ENCODE measurements around the gene VWA1.
"Not testable (repeated sequence)": the region's sequence is repeated elsewhere in the genome, so short reads cannot be mapped to it uniquely, and the experiment has no call there.

VWA1 gene

DNA sequence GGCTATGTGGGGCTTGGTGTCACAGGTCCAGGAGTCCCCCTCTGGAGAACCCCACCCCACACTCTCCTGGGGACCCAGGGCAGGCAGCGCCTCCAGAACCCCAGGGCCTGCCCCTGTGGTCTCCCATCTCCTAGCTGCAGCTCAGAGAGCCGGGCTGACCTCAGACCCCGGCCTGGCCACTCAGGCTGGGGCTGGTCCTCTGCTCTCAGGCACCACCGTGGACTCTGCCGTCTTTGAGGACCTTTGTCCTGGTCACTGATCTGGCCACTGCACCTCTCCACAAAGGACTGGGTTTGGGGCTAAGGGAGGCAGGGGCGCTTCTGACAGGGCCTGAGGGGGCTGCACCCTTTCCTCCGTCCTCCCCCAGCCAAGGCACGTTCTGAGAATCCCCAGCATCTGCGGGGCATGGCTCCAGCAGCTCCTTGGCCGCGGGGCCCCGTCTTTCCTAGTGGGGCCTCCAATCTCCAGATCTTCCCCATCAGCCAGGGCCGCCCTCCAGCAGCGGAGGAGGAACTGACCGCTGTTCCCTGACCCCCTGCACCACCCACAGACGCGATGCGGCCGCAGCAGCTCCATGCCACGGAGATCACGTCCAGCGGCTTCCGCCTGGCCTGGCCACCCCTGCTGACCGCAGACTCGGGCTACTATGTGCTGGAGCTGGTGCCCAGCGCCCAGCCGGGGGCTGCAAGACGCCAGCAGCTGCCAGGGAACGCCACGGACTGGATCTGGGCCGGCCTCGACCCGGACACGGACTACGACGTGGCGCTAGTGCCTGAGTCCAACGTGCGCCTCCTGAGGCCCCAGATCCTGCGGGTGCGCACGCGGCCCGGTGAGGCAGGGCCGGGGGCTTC is 3.3 kb downstream of the VWA1 start:
- no peak for DNase-seq

GRCh38 chr1:1439546-1440261 is 4.2 kb downstream of the VWA1 start:
- no peak for DNase-seq

GRCh38 chr1:1440262-1441001 is 4.9 kb downstream of the VWA1 start:
- DNase-seq = no peak

DNA sequence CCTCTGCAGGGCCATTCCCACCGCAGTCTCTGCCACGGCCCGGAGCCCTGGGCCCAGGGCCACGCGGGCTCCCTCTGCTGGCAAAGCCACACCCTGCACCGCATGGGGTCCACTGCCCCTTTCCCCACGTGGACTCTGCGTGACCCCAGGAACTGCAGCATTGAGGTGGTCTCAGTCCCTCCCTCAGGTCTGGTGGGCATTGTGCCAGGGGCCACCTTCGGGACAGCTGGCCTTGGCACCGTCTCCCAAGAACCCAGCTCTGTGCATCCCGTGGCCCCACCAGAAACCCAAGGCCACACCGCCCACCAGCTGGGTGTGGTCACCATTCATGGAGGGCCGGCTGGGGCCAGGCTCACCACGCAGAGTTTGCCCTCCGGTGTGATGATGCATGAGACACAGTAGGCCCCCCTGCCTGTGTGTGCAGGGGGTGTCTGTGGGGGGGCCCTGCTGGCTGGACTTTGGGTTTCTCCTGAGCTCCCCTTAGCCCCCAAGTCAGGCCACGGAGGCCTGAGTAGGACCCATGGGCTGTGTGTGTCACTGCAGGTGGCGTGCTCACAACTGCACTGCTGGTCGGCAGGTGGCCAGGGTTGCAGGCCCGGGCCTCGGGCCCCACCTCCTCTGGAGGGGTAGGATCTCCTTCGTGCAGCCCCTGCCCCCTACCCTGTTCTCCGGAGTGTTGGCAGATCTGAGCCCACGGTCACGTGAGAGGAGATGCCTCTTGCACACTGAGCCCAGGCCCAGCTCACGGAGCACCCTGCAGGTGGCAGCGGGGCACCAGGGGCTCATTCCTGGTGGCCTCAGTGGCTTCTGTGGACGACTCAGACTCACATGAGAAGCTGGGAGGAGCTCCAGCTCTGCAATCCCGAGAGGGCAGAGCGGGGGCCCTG is 5.8 kb downstream of the VWA1 start:
- DNase-seq = peak; percentile 68

DNA sequence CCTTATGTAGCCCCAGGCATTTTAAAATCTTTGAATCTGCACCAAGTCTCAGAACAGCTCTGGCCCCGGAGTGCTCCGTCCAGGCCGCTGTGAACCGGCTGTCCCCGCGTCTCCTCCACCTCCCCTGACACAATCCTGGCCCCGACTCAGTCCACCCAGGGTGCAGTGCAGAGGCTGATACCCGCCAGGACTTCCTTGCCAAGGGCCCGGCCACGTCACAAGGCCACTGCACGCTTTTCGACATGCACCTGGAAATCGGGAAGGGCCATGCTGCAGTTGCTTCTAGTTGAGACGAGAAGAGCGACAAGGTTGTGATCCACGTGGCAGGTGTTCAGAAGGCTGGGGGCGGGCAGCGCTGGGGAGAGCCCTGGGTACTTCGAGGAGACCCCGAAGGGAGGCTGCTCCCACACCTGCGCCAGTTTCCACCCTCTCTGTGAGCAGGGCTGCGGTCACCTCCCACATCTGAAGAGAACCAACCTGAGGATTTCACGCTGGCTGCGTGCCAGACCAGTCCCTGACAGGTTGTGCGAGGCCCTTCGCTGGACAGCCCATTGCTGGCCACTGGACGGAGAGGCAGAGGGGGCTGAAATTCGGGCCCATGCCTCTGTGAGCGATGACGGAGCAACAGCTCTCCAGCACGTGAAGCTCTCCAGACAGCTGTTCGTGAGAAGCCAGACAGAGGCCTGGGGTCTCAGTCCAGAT is 6.7 kb downstream of the VWA1 start:
- DNase-seq = no peak

DNA sequence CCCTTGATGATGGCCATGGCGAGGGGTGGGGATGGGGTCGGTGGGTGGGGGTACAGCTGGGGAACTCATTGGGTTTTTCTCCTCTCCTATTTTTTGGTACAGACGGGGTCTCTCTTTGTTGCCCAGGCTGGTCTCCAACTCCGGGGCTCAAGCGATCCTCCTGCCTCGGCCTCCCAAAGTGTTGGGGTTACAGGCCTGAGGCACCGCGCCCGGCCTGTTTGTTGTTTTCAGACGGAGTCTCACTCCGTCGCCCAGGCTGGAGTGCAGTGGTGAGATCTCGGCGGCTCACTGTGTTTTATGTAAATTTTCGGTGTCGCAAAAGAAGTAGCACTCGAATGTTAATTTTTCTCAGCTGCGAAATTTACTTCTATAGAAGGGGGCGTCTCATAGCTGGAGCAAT is 11.1 kb downstream of the VWA1 start:
- DNase-seq = not testable (repeated sequence)

- DNase-seq = no peak
Observed at GRCh38 chr1:1449099-1449739, 13.7 kb downstream of the VWA1 start, which contains the start of gene ATAD3C. TSS of gene ATAD3C (plus strand) at chr1:1449689. CDS start at chr1:1450684, 995 bp downstream.

DNA sequence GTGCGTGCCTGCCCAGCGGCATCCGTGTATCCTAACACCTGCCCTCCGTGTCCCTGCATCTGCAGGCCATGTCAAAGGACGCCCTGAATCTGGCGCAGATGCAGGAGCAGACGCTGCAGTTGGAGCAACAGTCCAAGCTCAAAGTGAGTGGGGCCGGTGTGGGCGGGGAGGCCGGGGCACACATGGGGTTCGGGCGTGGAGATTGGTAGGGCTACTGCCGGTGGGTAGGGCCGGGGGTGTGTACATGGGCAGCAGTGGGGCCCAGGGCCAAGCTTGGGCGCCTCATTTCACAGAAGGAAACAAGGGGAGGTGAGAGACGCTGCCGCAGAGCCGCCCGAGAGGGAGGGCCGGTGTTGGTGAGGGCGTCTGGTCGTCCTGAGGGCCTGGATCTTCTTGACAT is 15.1 kb downstream of the VWA1 start:
- not testable (repeated sequence) for DNase-seq

GRCh38 chr1:1451696-1452364 is 16.3 kb downstream of the VWA1 start:
- no peak for DNase-seq

DNA sequence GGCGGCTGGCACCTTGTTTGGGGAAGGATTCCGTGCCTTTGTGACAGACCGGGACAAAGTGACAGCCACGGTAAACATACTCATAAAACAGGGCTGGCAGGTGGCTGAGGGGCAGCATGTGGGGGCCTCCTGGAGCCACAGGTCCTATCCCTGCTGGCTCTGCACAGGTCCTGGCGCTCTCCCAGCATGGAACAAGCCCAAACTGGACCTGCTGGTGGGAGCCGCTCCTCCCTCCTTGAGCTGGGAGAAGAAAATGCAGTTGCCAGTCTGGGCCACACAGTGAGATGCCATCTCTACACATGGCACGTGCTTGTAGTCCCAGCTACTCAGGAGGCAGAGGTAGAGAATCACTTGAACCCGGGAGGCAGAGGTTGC is 16.9 kb downstream of the VWA1 start:
- DNase-seq = not testable (repeated sequence)

- DNase-seq = no peak
Observed at GRCh38 chr1:1452882-1453281, 17.4 kb downstream of the VWA1 start.

DNA sequence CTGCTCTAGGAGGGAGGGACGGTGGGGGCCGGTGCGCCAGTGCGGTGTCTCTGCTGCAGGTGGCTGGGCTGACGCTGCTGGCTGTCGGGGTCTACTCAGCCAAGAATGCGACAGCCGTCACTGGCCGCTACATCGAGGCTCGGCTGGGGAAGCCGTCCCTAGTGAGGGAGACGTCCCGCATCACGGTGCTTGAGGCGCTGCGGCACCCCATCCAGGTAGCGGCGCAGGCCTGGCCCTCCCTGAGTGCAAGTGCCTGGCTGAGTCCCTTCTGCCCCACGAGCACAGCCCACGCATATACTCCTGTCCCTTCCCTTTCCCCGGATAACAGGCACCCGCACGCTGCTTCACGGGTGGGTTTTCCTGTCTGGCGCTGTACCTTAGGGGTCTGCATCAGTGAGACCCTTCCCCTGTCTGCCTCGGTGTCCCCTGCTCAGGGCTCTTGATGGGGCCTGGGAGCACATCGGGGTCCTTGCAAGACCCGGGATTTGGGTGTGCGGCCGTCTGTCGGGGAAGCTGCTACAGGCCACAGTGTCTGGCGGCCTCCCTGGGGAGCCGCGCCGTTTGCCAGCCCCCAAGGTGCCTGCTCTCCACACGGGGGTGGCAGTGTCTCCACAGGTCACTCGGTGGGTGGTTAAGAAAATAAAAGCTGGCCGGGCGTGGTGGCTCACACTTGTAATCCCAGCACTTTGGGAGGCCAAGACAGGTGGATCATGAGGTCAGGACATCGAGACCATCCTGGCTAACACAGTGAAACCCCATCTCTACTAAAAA is 19.0 kb downstream of the VWA1 start:
- not testable (repeated sequence) for DNase-seq

DNA sequence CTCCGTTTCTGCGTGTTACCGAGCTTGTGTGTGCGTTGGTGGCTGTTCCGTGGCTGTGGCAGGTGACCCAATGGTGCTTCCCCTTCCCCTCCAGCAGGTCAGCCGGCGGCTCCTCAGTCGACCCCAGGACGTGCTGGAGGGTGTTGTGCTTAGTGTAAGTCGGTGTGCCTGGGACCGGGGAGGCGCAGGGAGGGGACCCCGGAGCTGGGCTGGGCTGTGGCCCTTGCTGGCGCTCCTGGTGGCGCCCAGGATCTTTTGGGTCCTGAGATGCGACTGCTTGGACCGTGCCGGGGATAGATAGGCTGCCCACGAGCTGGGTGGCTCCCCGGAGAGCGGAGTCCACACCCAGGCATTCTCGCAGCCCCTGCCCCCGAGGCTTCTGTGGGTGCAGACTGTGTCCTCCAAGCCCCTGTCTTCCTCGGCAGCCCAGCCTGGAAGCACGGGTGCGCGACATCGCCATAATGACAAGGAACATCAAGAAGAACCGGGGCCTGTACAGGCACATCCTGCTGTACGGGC is 19.9 kb downstream of the VWA1 start:
- no peak for DNase-seq

- DNase-seq = not testable (repeated sequence)
Observed at GRCh38 chr1:1455934-1456333, 20.4 kb downstream of the VWA1 start.

DNA sequence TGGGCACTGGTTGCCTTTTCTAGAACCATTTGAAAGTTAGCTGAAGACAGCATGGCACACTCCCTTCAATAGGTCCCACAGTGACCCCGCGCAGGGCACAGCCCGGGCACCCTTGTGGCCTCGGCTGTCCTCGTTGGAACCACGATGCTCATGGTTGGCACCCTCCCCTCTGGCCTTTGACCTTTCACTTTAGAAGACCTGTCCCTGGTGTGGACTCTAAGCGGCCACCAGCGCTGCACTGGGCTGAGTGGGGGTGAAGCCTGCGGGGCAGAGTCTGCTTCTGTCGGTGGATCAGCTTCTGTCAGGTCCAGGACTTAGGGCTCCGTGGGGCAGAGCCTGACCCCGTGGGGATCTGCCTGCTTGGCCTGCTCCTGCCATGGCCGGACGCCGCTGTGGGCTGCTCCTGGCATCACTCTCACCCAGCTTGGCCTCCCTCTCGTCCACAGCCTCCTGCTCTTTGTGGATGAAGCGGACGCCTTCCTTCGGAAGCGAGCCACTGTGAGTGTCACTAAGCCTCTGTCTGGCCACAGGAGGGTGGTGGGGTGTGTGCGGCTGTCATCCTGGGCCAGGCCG is 21.3 kb downstream of the VWA1 start:
- not testable (repeated sequence) for DNase-seq

DNA sequence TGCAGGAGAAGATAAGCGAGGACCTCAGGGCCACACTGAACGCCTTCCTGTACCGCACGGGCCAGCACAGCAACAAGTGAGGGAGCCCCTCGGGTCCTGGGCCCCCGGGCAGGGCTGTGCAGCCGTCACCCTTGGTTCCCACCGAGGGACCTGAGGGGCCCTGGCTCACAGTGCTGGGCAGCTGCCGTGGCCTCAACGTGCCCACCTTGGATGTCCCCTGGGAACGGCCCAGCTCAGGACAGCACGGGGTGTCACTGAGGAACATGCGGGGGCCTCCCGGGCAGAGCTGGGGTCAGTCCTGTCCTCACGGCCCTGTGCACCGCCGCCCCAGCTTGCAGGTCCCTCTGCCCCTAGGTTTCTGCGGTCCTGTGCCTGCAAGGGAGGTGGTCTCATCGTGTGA is 23.7 kb downstream of the VWA1 start:
- not testable (repeated sequence) for DNase-seq

GRCh38 chr1:1459711-1460110 is 24.2 kb downstream of the VWA1 start:
- not testable (repeated sequence) for DNase-seq

GRCh38 chr1:1460540-1461130 is 25.1 kb downstream of the VWA1 start:
- no peak for DNase-seq

Measured in activated CD4-positive, alpha-beta T cell treated with anti-CD3 and anti-CD28 coated beads, Interleukin-2, Interleukin-6, amounts not matched to agents 100 ng/mL and 50 ng/mL, durations not matched to agents 16 hours and 8 hours (primary cell).